HG03575 (cell line): Measurements from ENCODE around the gene SESN1.

ENCODE experiments used
- ATAC-seq: cut with Tn5 transposase; IDR thresholded peaks from one replicate; pipeline ENCODE4 v1.9.1; 2021; ENCODE audit not compliant: unreplicated experiment, insufficient number of reproducible peaks, low FRiP score; ENCODE audit errors: extremely low read depth

Gene SESN1

DNA sequence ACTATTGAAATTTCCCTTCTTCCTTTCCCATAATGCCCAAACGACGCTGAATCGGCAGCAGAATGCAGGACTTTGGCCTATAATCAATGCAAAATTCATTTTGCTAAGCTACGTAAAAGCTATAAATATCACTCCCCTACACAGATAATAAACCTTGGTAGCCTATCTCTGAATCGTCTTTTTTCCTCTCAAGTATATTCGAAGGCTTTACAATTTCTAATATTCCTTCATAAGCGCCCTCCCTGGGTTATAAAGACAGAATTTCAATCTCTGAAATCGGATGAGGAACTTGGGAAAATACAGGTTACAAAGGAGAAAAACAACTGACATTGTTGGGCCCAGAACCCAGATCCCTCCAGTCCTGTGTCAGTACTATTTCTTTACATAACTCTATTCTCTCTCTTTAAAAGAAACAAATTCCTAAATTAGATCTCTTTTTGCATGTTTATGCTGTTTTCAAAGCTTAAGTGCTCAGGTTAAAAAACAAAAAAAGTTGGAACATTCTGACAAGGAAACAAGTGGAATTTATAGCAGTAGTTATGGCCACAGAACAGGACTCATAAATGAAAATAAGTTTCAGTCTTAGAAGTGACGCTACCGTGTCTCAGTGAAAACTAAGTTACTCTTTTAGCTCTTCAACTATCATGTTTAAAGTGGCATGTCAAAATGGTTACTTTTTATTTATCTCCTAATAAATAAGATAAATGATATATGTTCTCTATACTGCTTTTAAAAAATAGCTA is 84.5 kb downstream of the SESN1 start:
- no peak for ATAC-seq

DNA sequence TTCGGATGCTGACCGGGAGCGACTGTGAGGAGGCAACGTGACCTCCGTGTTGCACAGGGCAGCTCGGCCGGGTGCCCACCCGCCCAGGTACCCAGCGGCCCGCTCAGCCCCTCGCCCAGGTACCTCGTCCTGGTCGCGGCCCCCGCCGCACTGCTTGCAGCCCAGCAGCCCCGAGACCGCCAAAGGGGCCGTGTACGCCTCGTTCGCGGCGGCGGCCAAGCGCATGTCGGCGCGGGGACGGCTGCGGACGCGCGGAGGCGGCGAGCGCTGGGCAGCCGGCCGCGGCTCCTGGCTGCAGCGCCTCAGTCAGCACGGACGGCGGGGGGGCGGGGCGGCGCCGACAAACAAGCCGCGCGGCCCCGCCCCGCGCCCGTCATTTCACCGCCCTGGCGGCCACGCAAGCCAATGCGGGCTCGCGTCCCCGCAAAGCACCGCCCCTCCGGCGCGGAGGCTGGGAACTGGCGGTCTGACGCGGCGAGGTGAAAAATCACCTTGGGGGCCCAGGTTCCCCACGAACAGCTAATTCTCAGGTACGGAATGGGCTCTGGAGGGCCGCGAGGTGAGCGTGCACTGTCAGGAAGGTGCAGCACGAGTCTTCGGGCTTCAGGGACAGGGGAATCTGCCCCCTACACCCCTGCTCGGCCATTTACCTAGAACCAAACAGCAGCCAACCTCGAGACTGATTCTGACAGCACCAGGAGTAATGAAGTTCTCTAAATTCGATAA is 85.2 kb downstream of the SESN1 start:
- no peak for ATAC-seq

GRCh38 chr6:109008537-109009235 is 86.0 kb downstream of the SESN1 start:
- ATAC-seq: no peak

- no peak for ATAC-seq
Observed at GRCh38 chr6:109008054-109008453, 86.6 kb downstream of the SESN1 start.

- ATAC-seq: no peak
Observed at GRCh38 chr6:109007521-109007920, 87.1 kb downstream of the SESN1 start.

- no peak for ATAC-seq
Observed at GRCh38 chr6:109006818-109007217, 87.8 kb downstream of the SESN1 start.

GRCh38 chr6:109002882-109003281 is 91.8 kb downstream of the SESN1 start:
- no peak for ATAC-seq

GRCh38 chr6:109002051-109002697 is 92.5 kb downstream of the SESN1 start:
- ATAC-seq: no peak

DNA sequence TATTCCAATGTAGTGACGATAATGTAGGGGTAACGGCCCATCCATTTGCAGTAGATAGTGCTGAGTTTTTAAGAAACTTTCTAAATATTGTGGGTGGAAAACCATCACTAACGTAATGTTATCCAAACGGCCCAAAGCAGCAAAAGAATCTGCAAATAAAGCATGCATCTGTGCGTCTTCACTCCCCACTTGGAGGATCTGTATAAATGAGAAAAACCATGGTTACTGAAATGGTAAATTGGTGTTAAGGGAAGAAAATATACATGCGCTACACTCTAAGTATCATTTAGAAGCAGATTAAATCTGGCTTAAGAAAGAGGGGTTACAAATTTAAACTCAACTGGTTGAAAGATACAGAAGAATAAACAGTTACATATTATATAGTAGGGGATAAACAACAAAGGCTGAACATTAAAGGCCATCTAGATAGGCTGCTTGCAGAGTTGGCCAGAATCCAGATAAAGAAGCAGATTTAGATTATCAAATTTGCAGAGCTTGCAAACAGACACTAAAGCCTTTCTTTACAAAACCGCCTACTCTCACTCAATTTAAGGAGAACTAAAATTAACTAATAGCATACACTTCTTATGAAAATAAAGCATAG is 93.3 kb downstream of the SESN1 start:
- ATAC-seq: no peak

DNA sequence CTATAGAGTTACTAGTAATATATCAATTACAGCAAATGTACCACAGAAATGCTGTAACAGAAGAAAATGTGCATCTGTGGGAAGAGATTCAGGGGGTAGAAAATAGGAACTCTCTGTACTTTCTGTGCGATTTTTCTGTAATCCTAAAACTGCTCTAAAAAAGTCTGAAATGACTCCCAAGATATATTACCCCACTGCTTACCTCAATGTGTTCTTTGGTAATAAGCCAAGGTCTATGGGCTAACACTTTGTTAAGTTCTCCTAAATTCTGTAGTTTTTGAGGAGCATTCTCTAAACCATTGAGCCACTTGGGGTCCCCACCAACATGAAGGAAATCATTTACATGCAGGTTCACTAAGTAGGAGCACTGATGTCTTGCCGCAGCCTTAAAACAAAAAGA is 94.4 kb downstream of the SESN1 start:
- ATAC-seq: no peak

GRCh38 chr6:108999428-108999827 is 95.2 kb downstream of the SESN1 start:
- no peak for ATAC-seq

DNA sequence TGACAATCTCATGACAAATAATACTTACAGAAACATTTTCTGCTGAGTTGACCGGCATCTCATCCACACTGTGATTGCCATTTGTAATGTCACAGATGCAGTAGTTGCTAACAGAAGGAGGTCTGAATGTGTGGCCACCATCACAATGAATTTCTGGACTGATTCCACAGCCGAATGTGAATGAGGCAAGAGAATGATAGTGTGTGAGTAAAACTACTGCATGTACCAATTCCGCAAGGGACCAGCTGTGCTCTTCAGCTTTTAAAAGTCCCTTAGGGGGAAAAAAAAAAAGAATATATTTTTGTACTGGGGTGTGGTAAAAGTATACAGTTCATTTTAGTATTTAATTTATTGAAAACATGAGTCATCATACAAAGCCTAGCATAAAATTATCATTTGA is 96.2 kb downstream of the SESN1 start:
- no peak for ATAC-seq

DNA sequence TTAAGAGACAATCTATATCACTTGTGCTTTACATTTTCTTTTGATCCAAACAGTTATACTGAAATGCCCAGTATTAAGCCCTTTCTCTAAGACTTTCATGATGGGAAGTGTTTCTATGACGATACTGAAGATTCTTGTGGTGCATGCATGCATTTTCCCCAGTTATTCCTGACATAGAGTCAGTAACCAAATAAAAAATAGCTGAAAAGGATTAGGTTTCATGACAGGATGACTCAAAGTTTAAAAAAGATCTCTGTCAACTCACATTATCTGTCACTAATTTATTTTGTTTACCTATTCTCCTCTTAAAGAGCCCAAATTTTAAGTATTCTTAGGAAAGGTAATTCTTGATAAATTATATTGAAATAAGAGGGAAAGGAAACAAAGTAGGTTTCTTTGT is 98.4 kb downstream of the SESN1 start:
- ATAC-seq: no peak

DNA sequence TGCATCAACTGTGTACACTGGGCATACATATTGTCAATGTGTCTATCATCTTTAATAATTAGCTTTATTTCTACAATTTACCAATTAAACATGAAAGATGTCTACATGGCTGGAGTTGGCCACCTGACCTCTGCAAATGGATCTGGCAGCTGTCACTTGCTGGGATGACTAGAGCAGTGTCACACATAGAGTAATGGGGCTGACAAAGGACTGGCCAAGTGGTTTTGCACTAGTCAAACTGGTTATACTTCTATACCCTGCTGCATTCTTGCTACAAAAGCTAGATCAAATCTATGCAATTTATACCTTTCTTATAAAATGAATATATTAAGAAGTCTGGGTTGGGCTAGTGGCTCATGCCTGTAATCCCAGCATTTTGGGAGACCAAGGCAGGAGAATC is 99.3 kb downstream of the SESN1 start:
- ATAC-seq: no peak

GRCh38 chr6:108993876-108994275 is 100.8 kb downstream of the SESN1 start:
- ATAC-seq: no peak

DNA sequence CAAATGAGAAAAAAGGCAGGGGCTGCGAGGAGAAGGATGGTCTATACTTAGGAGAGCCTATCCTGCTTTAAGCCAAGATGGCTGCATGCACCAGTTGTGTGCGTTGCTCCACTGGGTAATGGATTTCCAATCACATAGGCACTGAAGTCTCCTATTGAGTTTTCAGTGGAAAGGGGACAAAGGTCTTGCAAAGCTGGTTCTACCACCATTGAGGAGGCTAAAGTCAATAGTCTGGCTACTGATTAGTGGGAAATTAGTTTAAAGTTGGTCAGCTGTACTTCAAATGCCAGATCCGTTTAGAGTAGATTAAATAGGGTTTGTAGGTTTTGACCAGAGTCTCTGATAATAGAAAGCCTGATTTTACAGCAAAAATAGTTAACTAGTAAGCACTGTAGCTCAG is 104.9 kb downstream of the SESN1 start:
- no peak for ATAC-seq

DNA sequence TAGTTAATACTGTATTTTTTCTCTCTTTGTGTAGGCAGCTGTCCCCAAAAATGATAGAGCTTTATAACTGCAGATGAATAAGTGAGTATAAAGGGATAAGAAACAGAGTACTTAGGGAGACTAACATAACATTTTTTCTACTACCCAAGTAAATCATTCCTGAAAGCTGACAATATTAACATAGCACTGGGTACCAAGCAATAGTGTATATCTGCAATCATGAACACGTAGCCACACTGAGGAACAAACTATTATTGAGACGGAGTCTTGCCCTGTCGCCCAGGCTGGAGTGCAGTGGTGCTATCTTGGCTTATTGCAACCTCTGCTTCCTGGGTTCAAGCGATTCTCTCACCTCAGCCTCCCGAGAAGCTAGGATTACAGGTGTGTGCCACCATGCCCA is 105.9 kb downstream of the SESN1 start:
- ATAC-seq: no peak

DNA sequence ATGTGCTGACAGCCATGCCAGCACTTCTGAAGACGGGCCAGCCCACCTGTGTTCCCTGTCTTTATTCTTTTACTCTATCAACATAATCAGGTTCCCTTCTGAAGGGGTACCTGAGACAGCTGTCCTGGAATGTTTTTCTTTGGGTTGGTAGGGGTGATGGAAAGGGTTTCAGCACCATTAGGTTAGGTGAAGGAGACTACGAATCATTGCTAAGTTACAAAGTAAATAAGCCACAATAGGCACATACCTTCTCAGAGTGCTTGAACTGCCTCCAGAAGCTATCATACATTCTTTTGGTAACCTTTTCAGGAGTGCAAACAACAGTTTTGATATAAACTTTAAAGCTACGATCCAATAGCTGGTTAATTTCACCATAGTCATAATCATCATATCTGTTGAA is 106.3 kb downstream of the SESN1 start:
- ATAC-seq: no peak

DNA sequence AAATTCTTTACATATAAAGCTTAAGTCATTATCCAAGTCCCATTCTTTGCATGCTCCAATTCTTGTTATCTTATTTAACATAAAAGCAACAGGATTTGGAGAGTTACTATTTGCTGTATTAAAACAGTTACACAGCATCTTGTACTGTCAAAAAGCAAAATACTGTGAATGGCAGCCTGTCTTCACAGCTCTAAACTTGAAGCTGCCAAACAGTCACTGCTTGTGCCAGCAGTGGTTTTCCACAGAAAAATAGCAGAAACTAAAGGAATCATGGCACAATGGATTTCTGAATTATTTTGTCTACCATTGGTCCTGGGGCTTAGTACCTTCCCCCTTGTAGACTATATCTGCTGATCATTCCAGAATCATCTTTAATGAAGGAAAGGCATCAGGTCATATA is 107.5 kb downstream of the SESN1 start:
- no peak for ATAC-seq
